IMR-90 (cell line): Measurements from ENCODE around the gene KCNQ1. TPM values are rescaled to one million over a fixed set of nuclear protein-coding genes. Genes with fewer than 3 reads are reported as not detected.

Source experiments
- ATAC-seq: fragments of 200-7000 bp; cut with Tn5 transposase; 2 replicates; pipeline ENCODE4 v1.9.1; 2020; ENCODE audit warnings: low read depth, mild to moderate bottlenecking, moderate library complexity
- BruUV-seq: library from RNA; stranded (reverse); fragments of 400-500 nt; replicated peaks from 2 replicates; lab custom pipeline; 2021; lab: Mats Ljungman, UMichigan
- CTCF ChIA-PET: fragments of 300-600 bp; formaldehyde crosslinking; extraction: SDS; loops from one replicate; lab custom pipeline; 2021; ENCODE audit warnings: antibody characterized with exemption; lab: Yijun Ruan, JAX
- POLR2A ChIA-PET: fragments of 300-600 bp; sonication (Branson Sonifier 250); formaldehyde crosslinking; loops from one replicate; lab custom pipeline; 2022; ENCODE audit warnings: antibody characterized with exemption; ENCODE audit not compliant: unreplicated experiment; lab: Charles Lee
- DNase-seq: peaks from one replicate; pipeline ENCODE4 v3.0.0; 2013
- H2AFZ ChIP-seq: replicated peaks from 2 replicates; pipeline ENCODE3; 2013; ENCODE audit warnings: low read length, mild to moderate bottlenecking; ENCODE audit not compliant: poor library complexity
- H2AK5ac ChIP-seq: 2 replicates; pipeline ENCODE4 v1.6.1; 2013; ENCODE audit warnings: low read depth, low read length, inconsistent platforms
- H2AK9ac ChIP-seq: replicated peaks from 2 replicates; pipeline ENCODE3; 2013; ENCODE audit warnings: mild to moderate bottlenecking, low read depth, low read length, moderate library complexity; ENCODE audit not compliant: poor library complexity
- H2BK120ac ChIP-seq: 2 replicates; pipeline ENCODE4 v1.6.1; 2013; ENCODE audit warnings: low read depth, low read length, inconsistent platforms
- H2BK15ac ChIP-seq: 3 replicates; pipeline ENCODE4 v1.6.1; 2013; ENCODE audit warnings: low read depth, low read length, inconsistent platforms
- H2BK20ac ChIP-seq: 2 replicates; pipeline ENCODE4 v1.6.1; 2013; ENCODE audit warnings: low read depth, mild to moderate bottlenecking, inconsistent platforms, low read length, moderate library complexity
- H2BK5ac ChIP-seq: 2 replicates; pipeline ENCODE4 v1.6.1; 2013; ENCODE audit warnings: mild to moderate bottlenecking, low read depth, low read length, inconsistent platforms; ENCODE audit not compliant: poor library complexity, severe bottlenecking
- H3K14ac ChIP-seq: replicated peaks from 2 replicates; pipeline ENCODE4 v1.6.1; 2013; ENCODE audit warnings: low read depth, low read length, inconsistent platforms
- H3K18ac ChIP-seq: 2 replicates; pipeline ENCODE4 v1.6.1; 2013; ENCODE audit warnings: low read depth, low read length, control low read depth
- H3K23ac ChIP-seq: 2 replicates; pipeline ENCODE4 v1.6.1; 2013; ENCODE audit warnings: low read depth, low read length, inconsistent platforms
- H3K27ac ChIP-seq: 2 replicates; pipeline ENCODE4 v1.5.1; 2013; ENCODE audit warnings: mild to moderate bottlenecking, control low read depth, low read length; ENCODE audit not compliant: insufficient read depth
- H3K27me3 ChIP-seq: 2 replicates; pipeline ENCODE4 v1.6.1; 2013; ENCODE audit warnings: low read length; ENCODE audit not compliant: control insufficient read depth, insufficient read depth
- H3K36me3 ChIP-seq: 2 replicates; pipeline ENCODE4 v1.6.1; 2013; ENCODE audit warnings: low read length, mixed read lengths; ENCODE audit not compliant: control insufficient read depth, insufficient read depth
- H3K4ac ChIP-seq: 2 replicates; pipeline ENCODE4 v1.6.1; 2013; ENCODE audit warnings: low read depth, low read length, inconsistent platforms
- H3K4me1 ChIP-seq: 2 replicates; pipeline ENCODE4 v1.6.1; 2013; ENCODE audit warnings: low read length, mixed read lengths; ENCODE audit not compliant: control insufficient read depth, insufficient read depth
- H3K4me2 ChIP-seq: 2 replicates; pipeline ENCODE4 v1.6.1; 2013; ENCODE audit warnings: low read depth, mild to moderate bottlenecking, control low read depth, low read length, moderate library complexity
- H3K4me3 ChIP-seq: 2 replicates; pipeline ENCODE4 v1.5.1; 2013; ENCODE audit warnings: low read depth, mild to moderate bottlenecking, control low read depth, low read length, moderate library complexity; ENCODE audit not compliant: insufficient read depth
- H3K56ac ChIP-seq: 2 replicates; pipeline ENCODE4 v1.6.1; 2013; ENCODE audit warnings: low read length, inconsistent platforms; ENCODE audit not compliant: insufficient read depth; ENCODE audit errors: extremely low read depth
- H3K79me1 ChIP-seq, 2 experiments: 2 replicates each; pipeline ENCODE4 v1.6.1; 2013; ENCODE audit warnings: low read length in 2 of 2, inconsistent platforms in 1 of 2, low read depth in 1 of 2
- H3K9ac ChIP-seq: 2 replicates; pipeline ENCODE4 v1.6.1; 2013; ENCODE audit warnings: low read depth, low read length, control low read depth
- H3K9me1 ChIP-seq: 2 replicates; pipeline ENCODE4 v1.6.1; 2013; ENCODE audit warnings: low read length, inconsistent platforms; ENCODE audit not compliant: insufficient read depth
- H3K9me3 ChIP-seq: 2 replicates; pipeline ENCODE4 v1.6.1; 2013; ENCODE audit warnings: low read length; ENCODE audit not compliant: control insufficient read depth, insufficient read depth
- H4K20me1 ChIP-seq: 2 replicates; pipeline ENCODE4 v1.6.1; 2013; ENCODE audit warnings: low read length, inconsistent platforms; ENCODE audit not compliant: insufficient read depth
- H4K5ac ChIP-seq: 2 replicates; pipeline ENCODE4 v1.6.1; 2013; ENCODE audit warnings: mild to moderate bottlenecking, low read depth, low read length, control low read depth
- H4K8ac ChIP-seq, 2 experiments: 2 replicates each; pipeline ENCODE4 v1.6.1; 2013; ENCODE audit warnings: low read depth in 2 of 2, low read length in 2 of 2, control low read depth in 1 of 2, inconsistent platforms in 1 of 2
- H4K91ac ChIP-seq: 2 replicates; pipeline ENCODE4 v1.6.1; 2013; ENCODE audit warnings: low read depth, low read length, inconsistent platforms; ENCODE audit not compliant: insufficient read depth
- BHLHE40 ChIP-seq: fragments of 150-350 bp; IDR thresholded peaks from 2 replicates; pipeline ENCODE4 v1.6.1; 2016; ENCODE audit warnings: mild to moderate bottlenecking, low read depth, low read length
- CHD1 ChIP-seq: IDR thresholded peaks from 2 replicates; pipeline ENCODE4 v1.6.1; 2012; ENCODE audit warnings: low read depth, low read length, improper control_type of control experiment
- CTCF ChIP-seq: conservative IDR thresholded peaks from 2 replicates; pipeline ENCODE4 v1.5.1; 2012; ENCODE audit warnings: mild to moderate bottlenecking, low read depth, low read length, improper control_type of control experiment
- FOS ChIP-seq: fragments of 150-350 bp; IDR thresholded peaks from 2 replicates; pipeline ENCODE4 v1.6.1; 2016; ENCODE audit warnings: low read depth, low read length
- MAFK ChIP-seq: IDR thresholded peaks from 2 replicates; pipeline ENCODE4 v1.6.1; 2012; ENCODE audit warnings: low read depth, low read length, improper control_type of control experiment
- MAZ ChIP-seq: IDR thresholded peaks from 2 replicates; pipeline ENCODE4 v1.6.1; 2012; ENCODE audit warnings: low read depth, mild to moderate bottlenecking, low read length, improper control_type of control experiment, moderate library complexity, borderline replicate concordance
- MXI1 ChIP-seq: IDR thresholded peaks from 2 replicates; pipeline ENCODE4 v1.6.1; 2012; ENCODE audit warnings: low read depth, mild to moderate bottlenecking, low read length, moderate library complexity, borderline replicate concordance
- NFE2L2 ChIP-seq: fragments of 150-350 bp; IDR thresholded peaks from 2 replicates; pipeline ENCODE4 v1.6.1; 2016; ENCODE audit warnings: low read depth, mild to moderate bottlenecking, low read length
- POLR2A ChIP-seq: IDR thresholded peaks from 2 replicates; pipeline ENCODE4 v1.6.1; 2012; ENCODE audit warnings: mild to moderate bottlenecking, low read depth, low read length
- RAD21 ChIP-seq: IDR thresholded peaks from 2 replicates; pipeline ENCODE4 v1.6.1; 2012; ENCODE audit warnings: low read length, improper control_type of control experiment
- RCOR1 ChIP-seq: IDR thresholded peaks from 2 replicates; pipeline ENCODE4 v1.6.1; 2012; ENCODE audit warnings: mild to moderate bottlenecking, low read length, improper control_type of control experiment; ENCODE audit not compliant: insufficient replicate concordance
- RFX5 ChIP-seq: IDR thresholded peaks from 2 replicates; pipeline ENCODE4 v1.8.0; 2012; ENCODE audit warnings: low read depth, mild to moderate bottlenecking, low read length, moderate library complexity
- SMC3 ChIP-seq: fragments of 150-350 bp; IDR thresholded peaks from 2 replicates; pipeline ENCODE4 v1.6.1; 2016; ENCODE audit warnings: low read depth, mild to moderate bottlenecking, antibody characterized with exemption, low read length, moderate library complexity
- USF2 ChIP-seq: fragments of 150-350 bp; IDR thresholded peaks from 2 replicates; pipeline ENCODE4 v1.6.1; 2017; ENCODE audit warnings: mild to moderate bottlenecking, antibody characterized with exemption, low read length, low read depth
- WGBS, 2 experiments: methylation state at CpG; one replicate each; pipeline versions ENCODE4 v1.1.5 to v1.1.7; 2013; ENCODE audit warnings: missing lambda C conversion rate in 2 of 2; ENCODE audit not compliant: insufficient read length in 1 of 2; ENCODE audit errors: extremely low coverage in 2 of 2; 5-methylcytosine and 5-hydroxymethylcytosine counted together
- dilution Hi-C: fragments of 300-500 bp; cut with HindIII; formaldehyde crosslinking; loops from one replicate; pipeline ENCODE4 v1.14.3; 2018; ENCODE audit warnings: low sequenced_read_pairs; ENCODE audit not compliant: unreplicated experiment
- in situ Hi-C: fragments of 300-500 bp; cut with MboI; formaldehyde crosslinking; loops from 3 replicates; pipeline ENCODE4 v1.14.3; 2019; ENCODE audit warnings: low sequenced_read_pairs, inconsistent platforms, mixed read lengths
- intact Hi-C: fragments of 100-400 bp; cut with micrococcal nuclease; formaldehyde crosslinking; loops from 2 replicates; pipeline ENCODE4 v1.10.0; 2022
- polyA plus RNA-seq, 3 experiments: library from polyadenylated mRNA; depleted of rRNA; stranded (reverse); fragments of >200 nt; gene quantifications; 2 replicates each; pipeline ENCODE4 v1.2.3, GENCODE V29; 2012; ENCODE audit warnings: low replicate concordance in 1 of 3
- total RNA-seq: library from RNA; depleted of rRNA; stranded (reverse); fragments of >200 nt; gene quantifications from 2 replicates; pipeline ENCODE4 v1.2.3, GENCODE V29; 2012
- TF ChIP-seq, protein P1 (sequence below): fragments of 150-350 bp; IDR thresholded peaks from 2 replicates; pipeline ENCODE4 v1.6.1; 2016; ENCODE audit warnings: low read depth, mild to moderate bottlenecking, low read length, moderate library complexity, borderline replicate concordance

KCNQ1 gene
- total and polyA plus RNA-seq, 2 of the 4 experiments (the other 2 are of a cell fraction) = 0.07 TPM; not detected in 1

DNA sequence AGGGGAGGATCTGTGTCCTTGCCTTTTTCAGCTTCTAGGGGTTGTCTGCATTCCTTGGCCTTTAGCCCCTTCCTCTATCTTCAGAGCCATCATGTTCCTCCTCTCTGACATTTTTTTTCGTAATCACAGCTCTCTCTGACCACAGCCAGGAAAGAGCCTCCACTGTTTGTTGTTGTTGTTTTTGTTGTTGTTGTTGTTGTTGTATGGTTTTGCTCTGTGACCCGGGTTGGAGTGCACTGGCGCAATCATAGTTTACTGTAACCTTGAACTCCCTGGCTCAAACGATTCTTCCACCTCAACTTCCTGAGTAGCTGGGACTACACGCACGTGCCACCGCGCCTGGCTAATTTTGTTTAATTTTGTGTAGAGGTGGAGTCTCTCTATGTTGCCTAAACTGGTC, 310.3 kb downstream of the KCNQ1 start:
- Histone ChIP-seq H3K36me3 (no peaks in the 10 kb centered on the region), H4K5ac (no peak overlapping the region), H3K9ac (no peak overlapping the region), H3K27ac (no peak overlapping the region), H2AK9ac (peak overlapping the region; percentile 65), H2BK20ac (no peak overlapping the region), H3K56ac (no peak overlapping the region), H3K9me3 (peaks cover 1% of the 10 kb centered on the region; the same call in 1 of the 2 replicates), H4K91ac (no peak overlapping the region), H3K27me3 (peaks cover 26% of the 10 kb centered on the region), H2AFZ (no peak overlapping the region), H3K4me3 (no peak overlapping the region), H3K18ac (no peak overlapping the region), H3K9me1 (no peaks in the 10 kb centered on the region), H3K14ac (no peak overlapping the region), H3K23ac (no peak overlapping the region), H3K79me1 (no peaks in the 10 kb centered on the region), H2BK15ac (no peak overlapping the region), H3K4me2 (no peak overlapping the region), H2BK120ac (no peak overlapping the region), H4K8ac (no peak overlapping the region), H3K4me1 (no peaks in the 10 kb centered on the region), H4K20me1 (no peaks in the 10 kb centered on the region), H2BK5ac (no peak overlapping the region), H3K4ac (no peak overlapping the region), H2AK5ac (no peak overlapping the region)
- TF ChIP-seq NFE2L2 (no peak), RCOR1 (no peak), RFX5 (no peak), CHD1 (no peak), MAFK (no peak), FOS (no peak), POLR2A (no peak), MXI1 (no peak), BHLHE40 (no peak), SMC3 (no peak), MAZ (no peak), RAD21 (no peak), USF2 (no peak), CTCF (no peak)
- TF ChIP-seq, protein P1, sequence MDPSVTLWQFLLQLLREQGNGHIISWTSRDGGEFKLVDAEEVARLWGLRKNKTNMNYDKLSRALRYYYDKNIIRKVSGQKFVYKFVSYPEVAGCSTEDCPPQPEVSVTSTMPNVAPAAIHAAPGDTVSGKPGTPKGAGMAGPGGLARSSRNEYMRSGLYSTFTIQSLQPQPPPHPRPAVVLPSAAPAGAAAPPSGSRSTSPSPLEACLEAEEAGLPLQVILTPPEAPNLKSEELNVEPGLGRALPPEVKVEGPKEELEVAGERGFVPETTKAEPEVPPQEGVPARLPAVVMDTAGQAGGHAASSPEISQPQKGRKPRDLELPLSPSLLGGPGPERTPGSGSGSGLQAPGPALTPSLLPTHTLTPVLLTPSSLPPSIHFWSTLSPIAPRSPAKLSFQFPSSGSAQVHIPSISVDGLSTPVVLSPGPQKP = no peak
- no peak for DNase-seq
- in situ Hi-C loops (no loop called here), intact Hi-C loops (no loop called here), dilution Hi-C loops (no loop called here)
- WGBS, 2 experiments = no CpG with 5 or more reads among the region's 8 CpGs
- ChIA-PET POLR2A (no interaction called here), CTCF (no interaction called here)
- no peak for ATAC-seq
- no TSS peak for BruUV-seq
